Transverse colon (tissue), 4 donors: Measurements from ENCODE around the gene KRT4. TPM values are rescaled to one million over a fixed set of nuclear protein-coding genes. Genes with fewer than 3 reads are reported as not detected.

Source experiments
- DNase-seq: peaks from one replicate; pipeline ENCODE4 v3.0.0-alpha.2; 2019
- H3K27ac ChIP-seq, 4 donors: fragments of 200-600 bp; sonication (generic); 2 replicates each; pipeline ENCODE4 v1.5.1; 2016 to 2018; ENCODE audit warnings: inconsistent platforms in 4 of 4
- H3K27me3 ChIP-seq: fragments of 200-600 bp; sonication (generic); 2 replicates; pipeline ENCODE4 v1.5.1; 2017; ENCODE audit warnings: inconsistent platforms
- H3K36me3 ChIP-seq, 4 donors: fragments of 200-600 bp; sonication (generic); 2 replicates each; pipeline ENCODE4 v1.5.1; 2017 to 2019; ENCODE audit warnings: inconsistent platforms in 4 of 4
- H3K4me1 ChIP-seq, 4 donors: fragments of 200-600 bp; sonication (generic); 2 replicates each; pipeline ENCODE4 v1.5.1; 2017 to 2020; ENCODE audit warnings: inconsistent platforms in 4 of 4
- H3K4me3 ChIP-seq, 4 donors: fragments of 200-600 bp; sonication (generic); 1 replicate in 1 of 4; 2 replicates in 3 of 4; pipeline versions ENCODE4 v1.5.1 to v1.6.1; 2017 to 2019; ENCODE audit warnings: inconsistent platforms in 4 of 4
- H3K9me3 ChIP-seq, 2 donors: fragments of 200-600 bp; sonication (generic); 2 replicates each; pipeline ENCODE4 v1.5.1; 2017 to 2019; ENCODE audit warnings: inconsistent platforms in 2 of 2
- CTCF ChIP-seq, 5 experiments: fragments of 200-600 bp in 3 of 5; fragments of 450-650 bp in 2 of 5; sonication (generic) in 3 of 5; IDR thresholded peaks; 1 replicate in 2 of 5; 2 replicates in 3 of 5; pipeline ENCODE4 v1.5.1; 2016 to 2017; ENCODE audit warnings: antibody characterized with exemption in 5 of 5, inconsistent platforms in 3 of 5, mild to moderate bottlenecking in 2 of 5, moderate library complexity in 1 of 5
- EP300 ChIP-seq: sonication (generic); formaldehyde crosslinking; IDR thresholded peaks from one replicate; pipeline ENCODE4 v1.6.1; 2017; ENCODE audit warnings: antibody characterized with exemption, low read depth
- POLR2A ChIP-seq: fragments of 450-650 bp; IDR thresholded peaks from one replicate; pipeline ENCODE4 v1.6.1; 2016; ENCODE audit warnings: antibody characterized with exemption, mild to moderate bottlenecking, moderate library complexity
- POLR2AphosphoS5 ChIP-seq, 3 donors: sonication (generic); formaldehyde crosslinking; IDR thresholded peaks; one replicate each; pipeline ENCODE4 v1.6.1; 2016; ENCODE audit warnings: antibody characterized with exemption in 3 of 3
- WGBS, 2 donors: methylation state at CpG; one replicate each; pipeline ENCODE4 v1.1.5; 2018; ENCODE audit warnings: low coverage in 1 of 2; 5-methylcytosine and 5-hydroxymethylcytosine counted together
- in situ Hi-C, 4 donors: fragments of 200-750 bp; cut with MboI; loops; one replicate each; pipeline versions ENCODE4 v1.15.0 to v1.15.1; 2017; ENCODE audit warnings: low sequenced_read_pairs in 3 of 4, low pct_ligation_motif_present in 1 of 4, low pct_unique_long_range_greater_than_20kb in 1 of 4
- intact Hi-C: fragments of 100-400 bp; cut with DNase I; formaldehyde crosslinking; loops from one replicate; pipeline ENCODE4 v1.15.1; 2023; ENCODE audit warnings: low total_unique reads
- total RNA-seq, 4 donors: library from RNA; depleted of rRNA; stranded (reverse); fragments of >200 nt; gene quantifications; one replicate each; pipeline ENCODE4 v1.1.0, GENCODE V29; 2016

The KRT4 gene
- total RNA-seq, 4 donors from 2014 or later, result not detected

DNA sequence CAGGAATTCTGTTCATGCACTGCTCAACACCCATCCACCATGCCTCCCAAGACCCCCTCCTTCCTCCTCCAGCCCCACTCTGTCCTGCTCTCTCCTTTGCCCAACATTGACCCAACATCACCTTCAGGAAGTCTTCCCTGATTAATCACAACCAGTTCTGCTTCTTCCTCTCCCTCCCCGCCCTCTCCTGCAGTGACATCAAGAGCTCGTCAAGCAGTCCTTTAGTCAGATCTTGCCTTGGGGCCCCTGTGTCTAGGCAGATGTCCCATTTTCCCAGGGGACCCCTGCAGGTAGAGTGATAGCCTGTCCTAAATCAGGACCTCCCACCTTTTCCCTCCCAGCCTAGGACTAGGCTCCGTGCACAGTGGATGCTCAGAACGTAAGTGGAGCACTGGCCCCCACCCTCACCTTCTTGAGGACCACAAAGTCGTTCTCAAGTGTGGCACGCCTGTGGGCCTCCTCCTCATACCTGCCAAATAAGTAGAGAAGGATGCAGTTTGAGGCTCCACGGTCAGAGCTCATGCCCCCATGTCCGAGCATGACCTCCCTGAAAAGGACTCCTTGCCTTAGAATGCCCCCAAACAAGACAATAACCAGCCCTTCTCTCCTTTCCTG, 32.5 kb upstream of the KRT4 start:
- in situ Hi-C loops (no loop called here), intact Hi-C loops (no loop called here)
- Histone ChIP-seq H3K27me3 (no peaks in the 10 kb centered on the region), H3K27ac (no peak overlapping the region), H3K4me1 (no peaks in the 10 kb centered on the region), H3K36me3 (no peaks in the 10 kb centered on the region), H3K9me3 (no peaks in the 10 kb centered on the region), H3K4me3 (no peak overlapping the region)
- DNase-seq, result no peak
- WGBS, 2 donors, result 76 to 89% methylated on average over 3 to 8 of the region's 8 CpGs
- TF ChIP-seq CTCF (IDR thresholded peaks at IDR 0.05) (no peak), POLR2AphosphoS5 (IDR thresholded peaks at IDR 0.05) (no peak), POLR2A (no peak), EP300 (no peak)

GRCh38 chr12:52845946-52846345, 32.0 kb upstream of the KRT4 start:
- intact Hi-C loops (no loop called here), in situ Hi-C loops (no loop called here)
- H3K9me3 ChIP-seq, result no peaks in the 10 kb centered on the region
- 75% methylated on average over 1 of the region's 1 CpG; no CpG with 5 or more reads in 1 of the 2 donors for WGBS, 2 donors
- H3K4me1 ChIP-seq, result no peaks in the 10 kb centered on the region
- H3K4me3 ChIP-seq, result no peak overlapping the region
- no peak for DNase-seq
- H3K36me3 ChIP-seq, result no peaks in the 10 kb centered on the region
- no peak for TF ChIP-seq POLR2A
- no peak for TF ChIP-seq POLR2AphosphoS5 (IDR thresholded peaks at IDR 0.05)
- TF ChIP-seq EP300, result no peak
- no peak for TF ChIP-seq CTCF (IDR thresholded peaks at IDR 0.05)
- H3K27me3 ChIP-seq, result no peaks in the 10 kb centered on the region
- H3K27ac ChIP-seq, result no peak overlapping the region

DNA sequence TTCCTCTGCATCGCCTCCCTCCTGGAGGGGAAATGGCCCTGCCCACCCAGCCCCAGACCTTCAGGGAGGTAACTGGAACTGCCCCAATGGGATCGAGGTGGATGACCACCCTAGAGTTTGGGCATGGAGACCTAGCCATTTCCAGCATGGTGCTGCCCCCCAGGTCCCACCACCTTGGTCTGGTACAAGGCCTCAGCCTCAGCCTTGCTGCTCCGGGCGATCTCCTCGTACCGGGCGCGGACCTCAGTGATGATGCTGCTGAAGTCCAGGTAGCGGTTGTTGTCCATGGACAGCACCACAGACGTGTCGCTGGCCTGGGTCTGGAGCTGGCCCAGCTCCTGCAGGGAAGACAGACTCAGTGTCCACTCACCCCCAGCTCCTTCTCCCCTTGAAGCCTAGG, 30.5 kb upstream of the KRT4 start:
- 99% methylated on average over 9 of the region's 11 CpGs; no CpG with 5 or more reads in 1 of the 2 donors for WGBS, 2 donors
- no peaks in the 10 kb centered on the region for H3K36me3 ChIP-seq
- H3K4me1 ChIP-seq, result no peaks in the 10 kb centered on the region
- H3K27ac ChIP-seq, result no peak overlapping the region
- no peaks in the 10 kb centered on the region for H3K27me3 ChIP-seq
- no peak for DNase-seq
- H3K9me3 ChIP-seq, result no peaks in the 10 kb centered on the region
- in situ Hi-C loops (no loop called here), intact Hi-C loops (no loop called here)
- TF ChIP-seq POLR2A (no peak), EP300 (no peak), CTCF (IDR thresholded peaks at IDR 0.05) (no peak), POLR2AphosphoS5 (IDR thresholded peaks at IDR 0.05) (no peak)
- H3K4me3 ChIP-seq, result no peak overlapping the region

DNA sequence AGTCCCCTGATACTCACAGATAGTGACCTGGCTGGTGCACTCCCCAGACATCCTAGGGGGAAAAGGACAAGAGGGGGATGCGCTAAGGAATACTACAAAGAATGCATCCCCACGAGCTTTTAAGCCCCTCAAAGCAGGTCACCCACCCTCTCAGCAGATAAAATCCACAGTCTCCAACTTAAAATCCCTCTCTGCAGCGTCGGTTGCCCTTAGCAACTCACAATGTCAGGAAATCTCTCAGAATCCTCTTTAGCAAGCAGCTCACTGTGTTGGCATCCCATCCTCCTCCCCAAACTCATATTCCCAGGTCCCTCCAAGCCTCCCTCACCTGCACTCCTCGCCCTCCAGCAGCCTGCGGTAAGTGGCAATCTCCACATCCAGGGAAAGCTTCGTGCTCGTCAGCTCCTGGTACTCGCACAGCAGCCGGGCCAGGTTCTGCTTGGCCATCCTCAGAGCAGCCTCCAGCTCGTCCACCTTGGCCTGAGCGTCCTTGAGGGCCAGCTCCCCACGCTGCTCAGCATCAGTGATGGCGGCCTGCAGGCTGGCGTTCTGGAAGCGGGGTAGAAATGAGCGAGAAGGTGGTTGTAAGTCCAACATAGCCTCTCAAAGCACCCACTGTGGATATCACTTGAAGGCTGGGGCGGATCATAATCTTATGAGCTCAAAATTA, 25.7 kb upstream of the KRT4 start:
- in situ Hi-C loops (no loop called here), intact Hi-C loops (no loop called here)
- peaks cover 4% of the 10 kb centered on the region for H3K27me3 ChIP-seq
- H3K9me3 ChIP-seq, result no peaks in the 10 kb centered on the region
- H3K4me3 ChIP-seq, result no peak overlapping the region
- DNase-seq, result no peak
- 82% methylated on average over 18 of the region's 18 CpGs; no CpG with 5 or more reads in 1 of the 2 donors for WGBS, 2 donors
- H3K4me1 ChIP-seq, result no peaks in the 10 kb centered on the region
- no peaks in the 10 kb centered on the region for H3K36me3 ChIP-seq
- TF ChIP-seq EP300 (no peak), CTCF (IDR thresholded peaks at IDR 0.05) (no peak), POLR2A (no peak), POLR2AphosphoS5 (IDR thresholded peaks at IDR 0.05) (no peak)
- H3K27ac ChIP-seq, result no peak overlapping the region
